ENCODE data around the gene ROBO2.
"Not testable (repeated sequence)": the region's sequence is repeated elsewhere in the genome, so short reads cannot be mapped to it uniquely, and the experiment has no call there.

DNA sequence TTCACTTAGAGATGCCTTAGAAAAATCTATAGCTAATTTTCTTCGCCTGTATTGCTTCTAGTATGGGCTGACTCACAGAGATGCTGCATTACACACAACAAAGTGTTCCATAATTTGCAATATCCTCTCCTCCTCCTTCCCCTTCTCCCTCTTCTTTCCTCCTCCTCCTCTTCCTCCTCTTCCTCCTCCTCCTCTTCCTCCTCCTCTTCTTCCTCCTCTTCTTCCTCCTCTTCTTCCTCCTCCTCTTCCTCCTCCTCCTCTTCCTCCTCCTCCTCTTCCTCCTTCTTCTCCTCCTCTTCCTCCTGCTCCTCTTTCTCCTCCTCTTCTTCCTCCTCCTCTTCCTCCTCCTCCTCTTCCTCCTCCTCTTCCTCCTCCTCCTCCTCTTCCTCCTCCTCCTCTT, 370.4 kb downstream of the ROBO2 start:
- TF ChIP-seq, protein P1, sequence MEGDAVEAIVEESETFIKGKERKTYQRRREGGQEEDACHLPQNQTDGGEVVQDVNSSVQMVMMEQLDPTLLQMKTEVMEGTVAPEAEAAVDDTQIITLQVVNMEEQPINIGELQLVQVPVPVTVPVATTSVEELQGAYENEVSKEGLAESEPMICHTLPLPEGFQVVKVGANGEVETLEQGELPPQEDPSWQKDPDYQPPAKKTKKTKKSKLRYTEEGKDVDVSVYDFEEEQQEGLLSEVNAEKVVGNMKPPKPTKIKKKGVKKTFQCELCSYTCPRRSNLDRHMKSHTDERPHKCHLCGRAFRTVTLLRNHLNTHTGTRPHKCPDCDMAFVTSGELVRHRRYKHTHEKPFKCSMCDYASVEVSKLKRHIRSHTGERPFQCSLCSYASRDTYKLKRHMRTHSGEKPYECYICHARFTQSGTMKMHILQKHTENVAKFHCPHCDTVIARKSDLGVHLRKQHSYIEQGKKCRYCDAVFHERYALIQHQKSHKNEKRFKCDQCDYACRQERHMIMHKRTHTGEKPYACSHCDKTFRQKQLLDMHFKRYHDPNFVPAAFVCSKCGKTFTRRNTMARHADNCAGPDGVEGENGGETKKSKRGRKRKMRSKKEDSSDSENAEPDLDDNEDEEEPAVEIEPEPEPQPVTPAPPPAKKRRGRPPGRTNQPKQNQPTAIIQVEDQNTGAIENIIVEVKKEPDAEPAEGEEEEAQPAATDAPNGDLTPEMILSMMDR (IDR thresholded peaks at IDR 0.05): not testable (repeated sequence)
- TF ChIP-seq POLR2A (IDR thresholded peaks at IDR 0.05): not testable (repeated sequence)
